GM12878 (cell line): ENCODE measurements around the gene TMEM255B. TPM values are rescaled to one million over a fixed set of nuclear protein-coding genes. Genes with fewer than 3 reads are reported as not detected.

ENCODE experiments used
- ATAC-seq: fragments of 200-7000 bp; cut with Tn5 transposase; 3 replicates; pipeline ENCODE4 v1.9.1; 2020; ENCODE audit warnings: mild to moderate bottlenecking, moderate library complexity
- BruUV-seq: library from RNA; stranded (reverse); fragments of 400-500 nt; replicated peaks from 2 replicates; lab custom pipeline; 2021; lab: Mats Ljungman, UMichigan
- CTCF ChIA-PET: fragments of 300-600 bp; sonication (Branson Sonifier 250); formaldehyde crosslinking; extraction: SDS; loops from one replicate; lab custom pipeline; 2021; ENCODE audit warnings: inconsistent platforms; lab: Yijun Ruan, JAX
- POLR2A ChIA-PET: fragments of 350-600 bp; formaldehyde crosslinking; extraction: SDS; loops from one replicate; lab custom pipeline; 2021; ENCODE audit warnings: inconsistent platforms; lab: Charles Lee
- RAD21 ChIA-PET: fragments of 300-600 bp; sonication (Branson Sonifier 250); formaldehyde crosslinking; loops from one replicate; lab custom pipeline; 2023; ENCODE audit warnings: antibody characterized with exemption; ENCODE audit not compliant: unreplicated experiment; lab: Charles Lee
- SMC1A ChIA-PET: fragments of 300-600 bp; sonication (Branson Sonifier 250); formaldehyde crosslinking; loops from one replicate; lab custom pipeline; 2023; ENCODE audit not compliant: unreplicated experiment, uncharacterized antibody; lab: Charles Lee
- DNase-seq: peaks from one replicate; pipeline ENCODE4 v3.0.0-alpha.2; 2011; ENCODE audit warnings: low read depth, low spot score
- FAIRE-seq: peaks from 3 replicates; lab custom pipeline; 2011; peaks lifted over from hg19 to GRCh38; lab: Jason Lieb, UNC
- H2AFZ ChIP-seq: 2 replicates; pipeline ENCODE4 v1.6.0; 2011; ENCODE audit warnings: low read depth, low read length, control low read depth; ENCODE audit not compliant: control insufficient read depth
- H3K27ac ChIP-seq: 2 replicates; pipeline ENCODE4 v1.5.1; 2011; ENCODE audit warnings: control low read depth; ENCODE audit not compliant: control insufficient read depth, insufficient read depth
- H3K27me3 ChIP-seq, 2 experiments: replicated peaks in 1 of 2; 2 replicates each; pipeline versions ENCODE4 v1.6.0 to v1.6.1; 2011; ENCODE audit warnings: low read length in 1 of 2; ENCODE audit not compliant: control insufficient read depth in 2 of 2, insufficient read depth in 2 of 2
- H3K36me3 ChIP-seq, 2 experiments: 2 replicates each; pipeline ENCODE4 v1.5.1; 2011; ENCODE audit warnings: low read length in 1 of 2; ENCODE audit not compliant: control insufficient read depth in 2 of 2, insufficient read depth in 2 of 2
- H3K4me1 ChIP-seq: 2 replicates; pipeline ENCODE4 v1.6.1; 2011; ENCODE audit warnings: mild to moderate bottlenecking, low read length, moderate library complexity, mixed read lengths; ENCODE audit not compliant: control insufficient read depth, insufficient read depth
- H3K4me2 ChIP-seq: 2 replicates; pipeline ENCODE4 v1.6.0; 2011; ENCODE audit warnings: control low read depth; ENCODE audit not compliant: control insufficient read depth, insufficient read depth
- H3K4me3 ChIP-seq: fragments of 200-600 bp; sonication (generic); 2 replicates; pipeline ENCODE4 v1.5.1; 2016
- H3K79me2 ChIP-seq: 2 replicates; pipeline ENCODE4 v1.6.0; 2011; ENCODE audit warnings: low read length; ENCODE audit not compliant: control insufficient read depth, insufficient read depth
- H3K9ac ChIP-seq: 2 replicates; pipeline ENCODE4 v1.8.0; 2011; ENCODE audit warnings: low read length, control low read depth, mixed read lengths; ENCODE audit not compliant: control insufficient read depth, insufficient read depth
- H3K9me3 ChIP-seq: replicated peaks from 3 replicates; pipeline ENCODE4 v1.5.1; 2011; ENCODE audit warnings: mild to moderate bottlenecking, low read length; ENCODE audit not compliant: control insufficient read depth, insufficient read depth
- H4K20me1 ChIP-seq: 2 replicates; pipeline ENCODE4 v1.6.0; 2011; ENCODE audit not compliant: control insufficient read depth, insufficient read depth
- BACH1 ChIP-seq: fragments of 450-650 bp; IDR thresholded peaks from 2 replicates; pipeline ENCODE4 v1.6.1; 2017; ENCODE audit warnings: mild to moderate bottlenecking, borderline replicate concordance
- BRCA1 ChIP-seq: IDR thresholded peaks from 2 replicates; pipeline ENCODE4 v1.6.1; 2011; ENCODE audit warnings: low read depth, low read length, improper control_type of control experiment
- CBX5 ChIP-seq: sonication (generic); IDR thresholded peaks from 2 replicates; pipeline ENCODE4 v1.6.1; 2016; ENCODE audit warnings: low read depth, moderate library complexity, mild to moderate bottlenecking, inconsistent platforms
- HDGF ChIP-seq: fragments of 450-650 bp; IDR thresholded peaks from 2 replicates; pipeline ENCODE4 v1.6.1; 2016; ENCODE audit warnings: antibody characterized with exemption
- IKZF2 ChIP-seq, 2 experiments: fragments of 450-650 bp; IDR thresholded peaks; 2 replicates each; pipeline ENCODE4 v1.6.1; 2017; ENCODE audit warnings: mild to moderate bottlenecking in 2 of 2, moderate library complexity in 2 of 2
- JUND ChIP-seq: IDR thresholded peaks from 2 replicates; pipeline ENCODE4 v1.6.1; 2012; ENCODE audit warnings: low read depth, mild to moderate bottlenecking, low read length, improper control_type of control experiment, moderate library complexity
- NBN ChIP-seq: fragments of 450-650 bp; IDR thresholded peaks from 2 replicates; pipeline ENCODE4 v1.6.1; 2016
- NFIC ChIP-seq: IDR thresholded peaks from 2 replicates; pipeline ENCODE4 v1.6.1; 2012; ENCODE audit warnings: low read depth, mild to moderate bottlenecking, inconsistent platforms, low read length, moderate library complexity
- PAX5 ChIP-seq: IDR thresholded peaks from 2 replicates; pipeline ENCODE4 v1.6.1; 2011; ENCODE audit warnings: low read depth, low read length, borderline replicate concordance
- POLR2A ChIP-seq: IDR thresholded peaks from 2 replicates; pipeline ENCODE4 v1.6.1; 2011; ENCODE audit warnings: low read depth, mild to moderate bottlenecking, low read length
- RAD51 ChIP-seq: fragments of 450-650 bp; IDR thresholded peaks from 2 replicates; pipeline ENCODE4 v1.6.1; 2016; ENCODE audit warnings: moderate library complexity, mild to moderate bottlenecking, inconsistent platforms
- SMAD1 ChIP-seq: fragments of 450-650 bp; IDR thresholded peaks from 2 replicates; pipeline ENCODE4 v1.6.1; 2018; ENCODE audit warnings: mild to moderate bottlenecking, low read depth; ENCODE audit not compliant: partially characterized antibody
- SPI1 ChIP-seq: IDR thresholded peaks from 2 replicates; pipeline ENCODE4 v1.6.1; 2011; ENCODE audit warnings: low read depth, mild to moderate bottlenecking, low read length, moderate library complexity, borderline replicate concordance; ENCODE audit not compliant: insufficient read depth
- TARDBP ChIP-seq: IDR thresholded peaks from 2 replicates; pipeline ENCODE4 v1.6.1; 2016; ENCODE audit warnings: borderline replicate concordance
- WGBS: methylation state at CpG from one replicate; pipeline ENCODE4 v1.1.6; 2016; ENCODE audit warnings: low lambda C conversion rate; ENCODE audit not compliant: insufficient replicate concordance, insufficient coverage; ENCODE audit errors: missing lambda C conversion rate; 5-methylcytosine and 5-hydroxymethylcytosine counted together
- in situ Hi-C: fragments of 300-500 bp; cut with MboI; formaldehyde crosslinking; loops from 9 replicates; pipeline ENCODE4 v1.14.3; 2018; ENCODE audit warnings: mixed read lengths
- intact Hi-C: fragments of 100-400 bp; cut with micrococcal nuclease; formaldehyde crosslinking; loops from one replicate; pipeline ENCODE4 v1.14.2; 2022; ENCODE audit not compliant: unreplicated experiment
- polyA plus RNA-seq, 11 experiments: library from polyadenylated mRNA; depleted of rRNA in 4 of 11; unstranded in 6 of 11; stranded (reverse) in 5 of 11; fragments of >200 nt; fragmentation: Nextera tagmentation in 4 of 11; fragmentation: Illumina TruSeq in 1 of 11; extraction: Ambion mirVana in 4 of 11; extraction: Trizol in 1 of 11; gene quantifications; 1 replicate in 1 of 11; 2 replicates in 10 of 11; pipeline versions ENCODE4 v1.2.1 to v1.2.3, GENCODE V29; 2011 to 2016; ENCODE audit warnings: inconsistent platforms in 2 of 11, missing spikeins in 2 of 11, low read depth in 1 of 11
- total RNA-seq, 4 experiments: library from RNA; depleted of rRNA in 3 of 4; stranded (reverse); fragments of >200 nt in 3 of 4; fragmentation: Illumina TruSeq in 1 of 4; extraction: Trizol in 1 of 4; gene quantifications; 2 replicates each; pipeline versions ENCODE4 v1.2.1 to v1.2.3, GENCODE V29; 2013 to 2021
- TF ChIP-seq, protein P1 (sequence below): fragments of 450-650 bp; IDR thresholded peaks from 2 replicates; pipeline ENCODE4 v1.6.1; 2017; ENCODE audit warnings: antibody characterized with exemption, mild to moderate bottlenecking, moderate library complexity
- TF ChIP-seq, protein P2 (sequence below): IDR thresholded peaks from 2 replicates; pipeline ENCODE4 v1.6.1; 2011; ENCODE audit warnings: borderline replicate concordance, low read depth, mild to moderate bottlenecking, moderate library complexity, low read length; ENCODE audit not compliant: insufficient read depth, poor library complexity, severe bottlenecking

TMEM255B gene
- total and polyA plus RNA-seq, 10 of the 15 experiments (the other 5 are each of a cell fraction or from before 2014, with no cell fraction given), result 0.04 to 0.62 (median 0.13) TPM; not detected in 3

DNA sequence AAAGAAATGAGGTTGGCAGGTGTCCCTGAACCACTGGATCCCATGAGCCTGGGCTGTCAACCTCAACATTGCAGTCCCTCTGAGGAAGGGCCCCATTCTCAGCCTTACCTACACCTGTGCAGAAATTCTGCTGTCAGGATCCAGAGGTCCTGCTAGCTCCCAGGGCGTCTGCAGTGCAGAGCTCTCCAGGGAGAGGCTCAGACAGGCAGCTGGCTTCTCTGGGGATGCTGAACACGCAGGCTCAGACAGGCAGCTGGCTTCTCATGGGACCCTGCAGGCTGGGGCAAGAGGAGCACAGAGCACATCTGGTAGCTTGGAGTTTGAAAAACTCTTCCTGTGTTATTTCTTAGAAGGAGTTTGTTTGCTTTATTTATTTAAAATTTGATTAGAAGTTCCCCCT is 50.9 kb downstream of the TMEM255B start:
- no peak for DNase-seq
- no peak overlapping the region for H3K4me3 ChIP-seq
- peaks cover 7% of the 10 kb centered on the region; the same call in 2 of the 3 replicates for H3K9me3 ChIP-seq
- no peak overlapping the region for H3K27ac ChIP-seq
- H3K27me3 ChIP-seq, result no peaks in the 10 kb centered on the region
- no peak overlapping the region for H3K9ac ChIP-seq
- H3K79me2 ChIP-seq, result no peaks in the 10 kb centered on the region
- no peak overlapping the region for H2AFZ ChIP-seq
- whole genome bisulfite sequencing, result 0% methylated on average over 2 of the region's 2 CpGs
- POLR2A ChIA-PET, result no interaction called here
- FAIRE-seq, result no peak
- H3K36me3 ChIP-seq, result no peaks in the 10 kb centered on the region
- H3K4me1 ChIP-seq, result no peaks in the 10 kb centered on the region
- intact Hi-C loops, result loop anchor here (10.0 kb wide), 1 partner anchor 335 kb away; no protein-coding TSS in a partner anchor
- CTCF ChIA-PET, result interaction anchor here (0.8 kb wide), 1 partner anchor 392 kb away, joined by 3 read pairs; no protein-coding TSS in a partner anchor
- no peak overlapping the region for H3K4me2 ChIP-seq
- in situ Hi-C loops, result no loop called here
- H4K20me1 ChIP-seq, result no peaks in the 10 kb centered on the region
- ATAC-seq, result no peak
- SMC1A ChIA-PET, result no interaction called here
- RAD21 ChIA-PET, result no interaction called here
- TF ChIP-seq NBN, result no peak
- no peak for TF ChIP-seq POLR2A
- no TSS peak for BruUV-seq

DNA sequence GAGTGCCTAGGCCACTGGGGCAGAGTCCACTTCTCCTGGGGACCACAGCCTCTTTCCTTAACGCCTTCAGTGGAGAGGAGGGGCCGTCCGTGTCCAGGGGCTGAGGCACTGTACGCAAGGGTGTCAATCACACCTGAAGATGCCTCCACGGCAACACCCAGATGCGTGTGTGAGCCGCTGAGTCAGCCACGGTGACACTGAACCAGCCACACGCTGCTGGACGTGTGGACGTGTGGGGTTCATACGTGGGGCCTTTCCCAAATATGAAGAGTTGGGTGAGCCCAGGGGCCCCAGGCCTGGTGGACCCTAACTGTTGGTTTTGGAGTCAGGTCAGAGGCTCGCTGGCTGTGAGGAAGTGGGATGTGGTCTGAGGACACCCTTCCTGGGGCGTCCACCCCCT is 51.6 kb downstream of the TMEM255B start:
- H3K9ac ChIP-seq, result no peak overlapping the region
- DNase-seq (no peak), ATAC-seq (no peak), FAIRE-seq (no peak)
- BruUV-seq, result no TSS peak
- H3K36me3 ChIP-seq, result no peaks in the 10 kb centered on the region
- peaks cover 7% of the 10 kb centered on the region; the same call in 2 of the 3 replicates for H3K9me3 ChIP-seq
- no peak overlapping the region for H3K27ac ChIP-seq
- H3K79me2 ChIP-seq, result no peaks in the 10 kb centered on the region
- no peak overlapping the region for H2AFZ ChIP-seq
- no peaks in the 10 kb centered on the region for H4K20me1 ChIP-seq
- H3K27me3 ChIP-seq, result no peaks in the 10 kb centered on the region
- H3K4me3 ChIP-seq, result no peak overlapping the region
- RAD21 ChIA-PET, result no interaction called here
- intact Hi-C loops (loop anchor here (10.0 kb wide), 1 partner anchor 334 kb away; no protein-coding TSS in a partner anchor), in situ Hi-C loops (no loop called here)
- H3K4me1 ChIP-seq, result no peaks in the 10 kb centered on the region
- H3K4me2 ChIP-seq, result no peak overlapping the region
- SMC1A ChIA-PET, result no interaction called here
- TF ChIP-seq POLR2A, result no peak
- TF ChIP-seq, protein P1, sequence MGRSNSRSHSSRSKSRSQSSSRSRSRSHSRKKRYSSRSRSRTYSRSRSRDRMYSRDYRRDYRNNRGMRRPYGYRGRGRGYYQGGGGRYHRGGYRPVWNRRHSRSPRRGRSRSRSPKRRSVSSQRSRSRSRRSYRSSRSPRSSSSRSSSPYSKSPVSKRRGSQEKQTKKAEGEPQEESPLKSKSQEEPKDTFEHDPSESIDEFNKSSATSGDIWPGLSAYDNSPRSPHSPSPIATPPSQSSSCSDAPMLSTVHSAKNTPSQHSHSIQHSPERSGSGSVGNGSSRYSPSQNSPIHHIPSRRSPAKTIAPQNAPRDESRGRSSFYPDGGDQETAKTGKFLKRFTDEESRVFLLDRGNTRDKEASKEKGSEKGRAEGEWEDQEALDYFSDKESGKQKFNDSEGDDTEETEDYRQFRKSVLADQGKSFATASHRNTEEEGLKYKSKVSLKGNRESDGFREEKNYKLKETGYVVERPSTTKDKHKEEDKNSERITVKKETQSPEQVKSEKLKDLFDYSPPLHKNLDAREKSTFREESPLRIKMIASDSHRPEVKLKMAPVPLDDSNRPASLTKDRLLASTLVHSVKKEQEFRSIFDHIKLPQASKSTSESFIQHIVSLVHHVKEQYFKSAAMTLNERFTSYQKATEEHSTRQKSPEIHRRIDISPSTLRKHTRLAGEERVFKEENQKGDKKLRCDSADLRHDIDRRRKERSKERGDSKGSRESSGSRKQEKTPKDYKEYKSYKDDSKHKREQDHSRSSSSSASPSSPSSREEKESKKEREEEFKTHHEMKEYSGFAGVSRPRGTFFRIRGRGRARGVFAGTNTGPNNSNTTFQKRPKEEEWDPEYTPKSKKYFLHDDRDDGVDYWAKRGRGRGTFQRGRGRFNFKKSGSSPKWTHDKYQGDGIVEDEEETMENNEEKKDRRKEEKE, result no peak
- no peak for TF ChIP-seq NFIC
- no peak for TF ChIP-seq PAX5
- no peak for TF ChIP-seq BACH1
- no peak for TF ChIP-seq HDGF
- TF ChIP-seq CBX5, result no peak
- TF ChIP-seq, protein P2, sequence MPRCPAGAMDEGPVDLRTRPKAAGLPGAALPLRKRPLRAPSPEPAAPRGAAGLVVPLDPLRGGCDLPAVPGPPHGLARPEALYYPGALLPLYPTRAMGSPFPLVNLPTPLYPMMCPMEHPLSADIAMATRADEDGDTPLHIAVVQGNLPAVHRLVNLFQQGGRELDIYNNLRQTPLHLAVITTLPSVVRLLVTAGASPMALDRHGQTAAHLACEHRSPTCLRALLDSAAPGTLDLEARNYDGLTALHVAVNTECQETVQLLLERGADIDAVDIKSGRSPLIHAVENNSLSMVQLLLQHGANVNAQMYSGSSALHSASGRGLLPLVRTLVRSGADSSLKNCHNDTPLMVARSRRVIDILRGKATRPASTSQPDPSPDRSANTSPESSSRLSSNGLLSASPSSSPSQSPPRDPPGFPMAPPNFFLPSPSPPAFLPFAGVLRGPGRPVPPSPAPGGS, result no peak
- no peak for TF ChIP-seq IKZF2 (IDR thresholded peaks at IDR 0.05)
- no peak for TF ChIP-seq SPI1
- no peak for TF ChIP-seq BRCA1
- no peak for TF ChIP-seq RAD51
- no peak for TF ChIP-seq TARDBP
- TF ChIP-seq SMAD1, result no peak
- no peak for TF ChIP-seq JUND
- CTCF ChIA-PET, result no interaction called here
- 54% methylated on average over 14 of the region's 14 CpGs for WGBS
- POLR2A ChIA-PET, result no interaction called here
